Smooth muscle cell of trachea (primary cell): ENCODE measurements around the gene RHEB. TPM values are rescaled to one million over a fixed set of nuclear protein-coding genes. Genes with fewer than 3 reads are reported as not detected.

Experiments
- total RNA-seq: library from RNA; depleted of rRNA; stranded (reverse); fragments of >200 nt; gene quantifications from 2 replicates; pipeline ENCODE4 v1.2.1, GENCODE V29; 2014

RHEB gene
- 59.2 and 74.9 TPM in 2 replicates for total RNA-seq

GRCh38 chr7:151519765-151520418, at the start of gene RHEB:
RHEB (minus strand) TSS chr7:151519895; CDS start chr7:151519511, 384 bp downstream.

GRCh38 chr7:151439855-151440798, 79.6 kb downstream of the RHEB start, which contains the start of gene CRYGN:
CRYGN (minus strand) TSS chr7:151440141; CDS start chr7:151439917, 224 bp downstream.

Other genes with a start within 250 kb of the RHEB start
- 41.5 and 52.1 TPM in 2 replicates for gene NUB1, start 178.1 kb downstream of the RHEB start, total RNA-seq
- gene WDR86, start 109.9 kb downstream of the RHEB start, total RNA-seq: 3.8 TPM in 1 of 2 replicates, not detected in the other
- gene CRYGN, start 79.8 kb downstream of the RHEB start, total RNA-seq: 0.58 and 0.83 TPM in 2 replicates